B cell (primary cell): Measurements from ENCODE around the gene CRHR1.

Experiments used
- EZH2 ChIP-seq: IDR thresholded peaks from 2 replicates; pipeline ENCODE4 v1.6.1; 2012; ENCODE audit warnings: borderline replicate concordance, low read depth, mild to moderate bottlenecking, moderate library complexity, low read length; ENCODE audit not compliant: insufficient read depth, poor library complexity, severe bottlenecking
- TF ChIP-seq, protein P1 (sequence below): fragments of 200-600 bp; IDR thresholded peaks from one replicate; pipeline ENCODE4 v1.8.0; 2022; ENCODE audit warnings: antibody characterized with exemption, mild to moderate bottlenecking

DNA sequence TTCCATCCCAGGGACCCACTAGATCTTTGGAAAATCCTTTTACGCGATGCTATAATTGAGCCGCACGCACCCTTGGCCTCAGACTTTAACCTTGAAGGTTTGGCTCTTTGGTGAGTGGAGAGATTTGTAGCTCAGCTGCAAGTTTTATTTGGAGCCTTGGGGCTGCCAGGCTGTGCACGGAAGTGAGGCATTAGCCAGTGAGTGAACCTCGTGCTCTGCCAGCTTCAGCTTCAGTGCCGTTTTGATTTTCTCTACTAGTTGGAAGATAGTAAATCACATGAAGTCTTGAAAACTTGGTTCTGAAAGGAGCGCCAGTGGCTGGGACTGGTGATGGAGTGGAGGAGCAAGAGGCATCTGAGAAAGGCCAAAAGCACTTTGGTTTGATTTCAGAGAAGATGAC lies 17.3 kb downstream of the CRHR1 start:
- TF ChIP-seq, protein P1, sequence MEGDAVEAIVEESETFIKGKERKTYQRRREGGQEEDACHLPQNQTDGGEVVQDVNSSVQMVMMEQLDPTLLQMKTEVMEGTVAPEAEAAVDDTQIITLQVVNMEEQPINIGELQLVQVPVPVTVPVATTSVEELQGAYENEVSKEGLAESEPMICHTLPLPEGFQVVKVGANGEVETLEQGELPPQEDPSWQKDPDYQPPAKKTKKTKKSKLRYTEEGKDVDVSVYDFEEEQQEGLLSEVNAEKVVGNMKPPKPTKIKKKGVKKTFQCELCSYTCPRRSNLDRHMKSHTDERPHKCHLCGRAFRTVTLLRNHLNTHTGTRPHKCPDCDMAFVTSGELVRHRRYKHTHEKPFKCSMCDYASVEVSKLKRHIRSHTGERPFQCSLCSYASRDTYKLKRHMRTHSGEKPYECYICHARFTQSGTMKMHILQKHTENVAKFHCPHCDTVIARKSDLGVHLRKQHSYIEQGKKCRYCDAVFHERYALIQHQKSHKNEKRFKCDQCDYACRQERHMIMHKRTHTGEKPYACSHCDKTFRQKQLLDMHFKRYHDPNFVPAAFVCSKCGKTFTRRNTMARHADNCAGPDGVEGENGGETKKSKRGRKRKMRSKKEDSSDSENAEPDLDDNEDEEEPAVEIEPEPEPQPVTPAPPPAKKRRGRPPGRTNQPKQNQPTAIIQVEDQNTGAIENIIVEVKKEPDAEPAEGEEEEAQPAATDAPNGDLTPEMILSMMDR = no peak
- TF ChIP-seq EZH2 = no peak
